Measurements from ENCODE around the gene BABAM2.

DNA sequence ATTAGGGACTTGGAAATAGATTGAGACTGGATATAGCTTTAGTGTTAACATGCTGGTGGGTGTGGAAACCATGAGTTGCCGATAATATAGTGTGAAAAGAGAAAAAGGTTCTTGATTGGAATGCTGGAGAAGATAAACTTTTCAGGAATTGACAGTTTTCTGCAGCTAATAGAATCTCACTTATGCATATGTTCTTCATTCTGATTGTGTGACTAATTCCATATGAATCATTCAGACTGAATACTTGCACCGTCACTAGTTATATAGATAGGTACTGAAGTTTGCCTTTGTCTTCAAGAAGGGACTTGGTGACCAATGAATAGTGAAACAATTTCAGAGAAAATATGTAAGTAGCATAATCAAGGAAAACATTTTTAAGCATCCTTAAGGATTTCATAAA, 276.4 kb downstream of the BABAM2 start:
- TF ChIP-seq POLR2AphosphoS5 (IDR thresholded peaks at IDR 0.05), result no peak
- no peak for TF ChIP-seq POLR2A (IDR thresholded peaks at IDR 0.05)
- TF ChIP-seq CTCF (IDR thresholded peaks at IDR 0.05), result no peak

Measured in sigmoid colon (tissue), 4 donors.